Neutrophil (primary cell): ENCODE measurements around the gene BRCA2.

Source experiments
- H3K27ac ChIP-seq: fragments of 200-600 bp; sonication (generic); 2 replicates; pipeline ENCODE4 v1.5.1; 2016; ENCODE audit warnings: mild to moderate bottlenecking, moderate library complexity
- H3K27me3 ChIP-seq: fragments of 200-600 bp; sonication (generic); 2 replicates; pipeline ENCODE4 v1.6.0; 2016; ENCODE audit warnings: mild to moderate bottlenecking
- H3K36me3 ChIP-seq: fragments of 200-600 bp; sonication (generic); 2 replicates; pipeline ENCODE4 v1.5.1; 2017
- H3K4me1 ChIP-seq, 2 experiments: fragments of 200-600 bp in 1 of 2; sonication (generic) in 1 of 2; 1 replicate in 1 of 2; 2 replicates in 1 of 2; pipeline versions ENCODE4 v1.5.1 to v1.6.1; 2013 to 2016; ENCODE audit warnings: low read depth in 1 of 2, low read length in 1 of 2, mild to moderate bottlenecking in 1 of 2, moderate library complexity in 1 of 2; ENCODE audit not compliant: control insufficient read depth in 1 of 2, insufficient read depth in 1 of 2
- H3K4me3 ChIP-seq, 2 experiments: fragments of 200-600 bp in 1 of 2; sonication (generic) in 1 of 2; 1 replicate in 1 of 2; 2 replicates in 1 of 2; pipeline ENCODE4 v1.5.1; 2013 to 2016; ENCODE audit warnings: low read depth in 1 of 2, low read length in 1 of 2, mild to moderate bottlenecking in 1 of 2, moderate library complexity in 1 of 2
- H3K9me3 ChIP-seq: fragments of 200-600 bp; sonication (generic); 2 replicates; pipeline ENCODE4 v1.5.1; 2016
- CTCF ChIP-seq: fragments of 200-600 bp; sonication (generic); IDR thresholded peaks from 2 replicates; pipeline ENCODE4 v1.5.1; 2016; ENCODE audit warnings: antibody characterized with exemption

BRCA2 gene

GRCh38 chr13:32443111-32443510 is 127.8 kb downstream of the BRCA2 start:
- TF ChIP-seq CTCF = no peak
- H3K9me3 ChIP-seq = no peaks in the 10 kb centered on the region
- H3K4me1 ChIP-seq = peaks cover 20 to 23% of the 10 kb centered on the region in 2 experiments
- H3K27me3 ChIP-seq = no peaks in the 10 kb centered on the region
- H3K27ac ChIP-seq = no peak overlapping the region
- no peak overlapping the region for H3K4me3 ChIP-seq
- H3K36me3 ChIP-seq = peaks cover 18% of the 10 kb centered on the region

GRCh38 chr13:32445461-32445860 is 130.2 kb downstream of the BRCA2 start:
- Histone ChIP-seq H3K36me3 (peaks cover 15% of the 10 kb centered on the region), H3K4me1 (peaks cover 20 to 23% of the 10 kb centered on the region in 2 experiments)

GRCh38 chr13:32446220-32446619 is 130.9 kb downstream of the BRCA2 start:
- peaks cover 10% of the 10 kb centered on the region for H3K36me3 ChIP-seq
- H3K4me1 ChIP-seq = peaks cover 20 to 23% of the 10 kb centered on the region in 2 experiments
- no peaks in the 10 kb centered on the region for H3K9me3 ChIP-seq
- TF ChIP-seq CTCF = no peak
- peak overlapping the region; percentile 73 for H3K27ac ChIP-seq
- H3K27me3 ChIP-seq = no peaks in the 10 kb centered on the region
- H3K4me3 ChIP-seq = no peak overlapping the region

More at GRCh38 chr13:32445461-32445860, 130.2 kb downstream of the BRCA2 start:
- H3K27me3 ChIP-seq = no peaks in the 10 kb centered on the region
- no peaks in the 10 kb centered on the region for H3K9me3 ChIP-seq
- no peak overlapping the region for H3K4me3 ChIP-seq
- H3K27ac ChIP-seq = no peak overlapping the region
- no peak for TF ChIP-seq CTCF

- H3K4me1 ChIP-seq = peaks cover 20 to 23% of the 10 kb centered on the region in 2 experiments
- no peak for TF ChIP-seq CTCF
- H3K9me3 ChIP-seq = no peaks in the 10 kb centered on the region
- no peak overlapping the region for H3K4me3 ChIP-seq
- H3K27ac ChIP-seq = peak overlapping the region; percentile 73
- H3K27me3 ChIP-seq = no peaks in the 10 kb centered on the region
- H3K36me3 ChIP-seq = peaks cover 10% of the 10 kb centered on the region
Measured at GRCh38 chr13:32446773-32447465, 131.6 kb downstream of the BRCA2 start.

GRCh38 chr13:32447894-32448623 is 132.8 kb downstream of the BRCA2 start:
- peaks cover 20 to 23% of the 10 kb centered on the region in 2 experiments for H3K4me1 ChIP-seq
- no peaks in the 10 kb centered on the region for H3K27me3 ChIP-seq
- TF ChIP-seq CTCF = no peak
- no peak overlapping the region for H3K4me3 ChIP-seq
- H3K27ac ChIP-seq = peak overlapping the region; percentile 73
- peaks cover 7% of the 10 kb centered on the region for H3K36me3 ChIP-seq
- no peaks in the 10 kb centered on the region for H3K9me3 ChIP-seq
